K562 (cell line): Measurements from ENCODE around the gene SLC19A2. TPM values are rescaled to one million over a fixed set of nuclear protein-coding genes. Genes with fewer than 3 reads are reported as not detected.

Experiments used
- ATAC-seq: fragments of 200-7000 bp; cut with Tn5 transposase; 3 replicates; pipeline ENCODE4 v1.9.1; 2020; ENCODE audit warnings: moderate library complexity
- BruUV-seq: library from RNA; stranded (reverse); fragments of 400-500 nt; replicated peaks from 2 replicates; lab custom pipeline; 2021; lab: Mats Ljungman, UMichigan
- CTCF ChIA-PET: fragments of 300-600 bp; formaldehyde crosslinking; extraction: SDS; loops from one replicate; lab custom pipeline; 2021; ENCODE audit warnings: low intra/inter-chr PET ratio; lab: Yijun Ruan, JAX
- POLR2A ChIA-PET: fragments of 300-600, 350-650 bp; sonication (Branson Sonifier 250); formaldehyde crosslinking; extraction: SDS; loops from one replicate; lab custom pipeline; 2021; ENCODE audit warnings: antibody characterized with exemption, inconsistent platforms; lab: Yijun Ruan, JAX
- DNase-seq, 4 experiments: peaks; one replicate each; pipeline versions ENCODE4 v3.0.0 to v3.0.0-alpha.2; 2011 to 2018; ENCODE audit warnings: low spot score in 3 of 4, mixed read lengths in 3 of 4; ENCODE audit errors: extremely low read depth in 1 of 4
- FAIRE-seq: peaks from 2 replicates; lab custom pipeline; 2011; peaks lifted over from hg19 to GRCh38; lab: Jason Lieb, UNC
- H2AFZ ChIP-seq: 2 replicates; pipeline ENCODE4 v1.6.0; 2011; ENCODE audit warnings: low read depth, low read length, control low read depth, inconsistent platforms
- H3K27ac ChIP-seq: fragments of 200-600 bp; 3 replicates; pipeline ENCODE4 v1.8.0; 2011; ENCODE audit warnings: low read depth, mild to moderate bottlenecking, control low read depth, inconsistent platforms, low read length, moderate library complexity, mixed read lengths; ENCODE audit errors: extremely low read depth
- H3K27me3 ChIP-seq, 2 experiments: fragments of 300-600 bp in 1 of 2; 2 replicates in 1 of 2; 3 replicates in 1 of 2; pipeline versions ENCODE4 v1.6.0 to v1.8.0; 2011; ENCODE audit warnings: inconsistent platforms in 2 of 2, low read length in 2 of 2, mild to moderate bottlenecking in 1 of 2, mixed read lengths in 1 of 2, moderate library complexity in 1 of 2; ENCODE audit not compliant: control insufficient read depth in 2 of 2, insufficient read depth in 2 of 2
- H3K36me3 ChIP-seq: fragments of 300-600 bp; 3 replicates; pipeline ENCODE4 v1.8.0; 2011; ENCODE audit warnings: mild to moderate bottlenecking, low read length, inconsistent platforms; ENCODE audit not compliant: control insufficient read depth, insufficient read depth
- H3K4me1 ChIP-seq, 2 experiments: fragments of 200-600 bp in 1 of 2; replicated peaks in 1 of 2; 2 replicates in 1 of 2; 3 replicates in 1 of 2; pipeline versions ENCODE4 v1.5.1 to v1.8.0; 2011; ENCODE audit warnings: inconsistent platforms in 2 of 2, low read length in 2 of 2, mild to moderate bottlenecking in 1 of 2, mixed read lengths in 1 of 2, moderate library complexity in 1 of 2; ENCODE audit not compliant: control insufficient read depth in 2 of 2, insufficient read depth in 2 of 2
- H3K4me2 ChIP-seq: 2 replicates; pipeline ENCODE4 v1.6.1; 2011; ENCODE audit warnings: low read length, control low read depth, inconsistent platforms, mixed read lengths; ENCODE audit not compliant: insufficient read depth
- H3K4me3 ChIP-seq: fragments of 200-600 bp; sonication (generic), shearing (Covaris generic); 2 replicates; pipeline ENCODE4 v1.5.1; 2016; ENCODE audit warnings: control low read depth, inconsistent platforms
- H3K79me2 ChIP-seq: fragments of 200-600 bp; 3 replicates; pipeline ENCODE4 v1.8.0; 2011; ENCODE audit warnings: low read length, inconsistent platforms; ENCODE audit not compliant: control insufficient read depth, insufficient read depth
- H3K9ac ChIP-seq, 2 experiments: 2 replicates each; pipeline versions ENCODE4 v1.6.0 to v1.6.1; 2011; ENCODE audit warnings: low read depth in 2 of 2, low read length in 2 of 2, control low read depth in 1 of 2, inconsistent platforms in 1 of 2, mild to moderate bottlenecking in 1 of 2, mixed read lengths in 1 of 2; ENCODE audit not compliant: insufficient read depth in 1 of 2
- H3K9me1 ChIP-seq: one replicate; pipeline ENCODE4 v1.6.0; 2011; ENCODE audit warnings: inconsistent platforms, mild to moderate bottlenecking, low read length, moderate library complexity; ENCODE audit not compliant: control insufficient read depth, insufficient read depth
- H3K9me3 ChIP-seq: replicated peaks from 2 replicates; pipeline ENCODE4 v1.5.1; 2011; ENCODE audit warnings: low read depth, low read length, inconsistent platforms; ENCODE audit not compliant: control insufficient read depth, insufficient read depth
- H4K20me1 ChIP-seq: replicated peaks from 2 replicates; pipeline ENCODE4 v1.6.1; 2011; ENCODE audit warnings: low read length, inconsistent platforms, mixed read lengths; ENCODE audit not compliant: control insufficient read depth, insufficient read depth
- ATF3 ChIP-seq, 2 experiments: fragments of 450-650 bp in 1 of 2; sonication (generic) in 1 of 2; formaldehyde crosslinking in 1 of 2; IDR thresholded peaks in 1 of 2; conservative IDR thresholded peaks in 1 of 2; 2 replicates each; pipeline versions ENCODE4 v1.6.1 to v1.8.1; 2016 to 2023; ENCODE audit warnings: mild to moderate bottlenecking in 2 of 2, moderate library complexity in 2 of 2, inconsistent platforms in 1 of 2, missing genetic modification reagents in 1 of 2
- CREM ChIP-seq: IDR thresholded peaks from 2 replicates; pipeline ENCODE4 v1.6.1; 2014; ENCODE audit warnings: antibody characterized with exemption, low read depth
- HDAC2 ChIP-seq: fragments of 450-650 bp; IDR thresholded peaks from 2 replicates; pipeline ENCODE4 v1.6.1; 2016; ENCODE audit warnings: mild to moderate bottlenecking
- MYBL2 ChIP-seq, 2 experiments: fragments of 450-650 bp in 1 of 2; sonication (generic) in 1 of 2; formaldehyde crosslinking in 1 of 2; IDR thresholded peaks; 2 replicates each; pipeline versions ENCODE4 v1.6.1 to v1.8.1; 2017 to 2022; ENCODE audit warnings: borderline replicate concordance in 1 of 2, inconsistent platforms in 1 of 2, low read depth in 1 of 2, mild to moderate bottlenecking in 1 of 2, missing genetic modification reagents in 1 of 2, moderate library complexity in 1 of 2
- THAP12 ChIP-seq: fragments of 250-450 bp; sonication (Bioruptor Pico); IDR thresholded peaks from 2 replicates; pipeline ENCODE4 v1.9.0; 2021; ENCODE audit warnings: mild to moderate bottlenecking, inconsistent platforms
- ZNF280A ChIP-seq: fragments of 450-650 bp; IDR thresholded peaks from 2 replicates; pipeline ENCODE4 v1.6.1; 2018; ENCODE audit warnings: mild to moderate bottlenecking, low read depth; ENCODE audit not compliant: partially characterized antibody
- ZNF407 ChIP-seq: fragments of 450-650 bp; IDR thresholded peaks from 2 replicates; pipeline ENCODE4 v1.6.1; 2016; ENCODE audit warnings: low read depth
- WGBS: fragments of 100-300 bp; shearing (Covaris generic); methylation state at CpG from one replicate; pipeline ENCODE4 v1.1.6; 2016; ENCODE audit warnings: low coverage, mixed read lengths; ENCODE audit not compliant: insufficient coverage; ENCODE audit errors: missing lambda C conversion rate; 5-methylcytosine and 5-hydroxymethylcytosine counted together
- in situ Hi-C: fragments of 300-500 bp; cut with MboI; formaldehyde crosslinking; loops from 4 replicates; pipeline ENCODE4 v1.15.0; 2018; ENCODE audit warnings: inconsistent platforms, mixed read lengths
- intact Hi-C: fragments of 100-400 bp; cut with micrococcal nuclease; formaldehyde crosslinking; loops from 2 replicates; pipeline ENCODE4 v1.14.2; 2022
- polyA plus RNA-seq, 8 experiments: library from polyadenylated mRNA; depleted of rRNA in 4 of 8; stranded (reverse) in 5 of 8; unstranded in 3 of 8; fragments of >200 nt; fragmentation: Nextera tagmentation in 2 of 8; fragmentation: Illumina TruSeq in 1 of 8; extraction: Ambion mirVana in 2 of 8; extraction: Trizol in 1 of 8; gene quantifications; 2 replicates each; pipeline versions ENCODE4 v1.2.1 to v1.2.3, GENCODE V29; 2011 to 2014; ENCODE audit warnings: inconsistent platforms in 1 of 8, missing spikeins in 1 of 8
- total RNA-seq, 7 experiments: library from RNA; depleted of rRNA in 6 of 7; stranded (reverse); fragments of >200 nt in 6 of 7; fragmentation: Illumina TruSeq in 2 of 7; extraction: Trizol in 2 of 7; gene quantifications; 2 replicates each; pipeline versions ENCODE4 v1.2.1 to v1.2.3, GENCODE V29; 2011 to 2021; ENCODE audit warnings: low replicate concordance in 1 of 7

The SLC19A2 gene
- total and polyA plus RNA-seq, 9 of the 15 experiments (the other 6 are each of a cell fraction or from before 2014, with no cell fraction given), result 7.4 to 42.8 (median 19.2) TPM

GRCh38 chr1:169483500-169483966 lies 2.2 kb downstream of the SLC19A2 start:
- WGBS, result 15% methylated on average over 5 of the region's 5 CpGs
- H3K9ac ChIP-seq, result peak overlapping the region; percentile 59 to 83
- intact Hi-C loops, result no loop called here
- peak overlapping the region; percentile 94 for H3K4me2 ChIP-seq
- H3K9me3 ChIP-seq, result no peaks in the 10 kb centered on the region
- FAIRE-seq (peak; percentile 83), DNase-seq (peak; percentile 29 to 72 (median 47)), ATAC-seq (peak; percentile 34)
- CTCF ChIA-PET, result no interaction called here
- no peaks in the 10 kb centered on the region for H4K20me1 ChIP-seq
- H3K4me1 ChIP-seq, result peaks cover 18 to 31% of the 10 kb centered on the region in 2 experiments; a peak in 4 of 5 replicates
- H3K79me2 ChIP-seq, result peaks cover 82% of the 10 kb centered on the region
- peak overlapping the region; percentile 89 for H3K27ac ChIP-seq
- no peaks in the 10 kb centered on the region for H3K27me3 ChIP-seq
- H3K9me1 ChIP-seq, result no peaks in the 10 kb centered on the region
- H2AFZ ChIP-seq, result peak overlapping the region; percentile 24
- POLR2A ChIA-PET, result interaction anchor here (1.5 to 2.2 kb wide), 3 partner anchors 9 to 25 kb away, joined by 4 to 7 read pairs (median 5); no protein-coding TSS in a partner anchor
- H3K36me3 ChIP-seq, result peaks cover 10% of the 10 kb centered on the region; the same call in 2 of the 3 replicates
- H3K4me3 ChIP-seq, result peak overlapping the region; percentile 79
- in situ Hi-C loops, result no loop called here
- no TSS peak for BruUV-seq
- TF ChIP-seq HDAC2 (no peak), ZNF280A (no peak), MYBL2 (IDR thresholded peaks at IDR 0.05; ENCODE audit: low read depth) (peak; percentile 94), MYBL2 (CRISPR knock-in tag; IDR thresholded peaks at IDR 0.05; ENCODE audit: borderline replicate concordance) (no peak), ATF3 (IDR thresholded peaks at IDR 0.05) (no peak), ATF3 (CRISPR knock-in tag; conservative IDR thresholded peaks at IDR 0.05) (no peak), CREM (peak; percentile 82), ZNF407 (no peak), THAP12 (CRISPR knock-in tag) (no peak)
